GM18511 (cell line): ENCODE measurements around the gene GAS6.
"Not testable (repeated sequence)": the region's sequence is repeated elsewhere in the genome, so short reads cannot be mapped to it uniquely, and the experiment has no call there.

Source experiments
- ATAC-seq: cut with Tn5 transposase; IDR thresholded peaks from one replicate; pipeline ENCODE4 v1.9.1; 2021; ENCODE audit warnings: mild to moderate bottlenecking, moderate library complexity; ENCODE audit not compliant: unreplicated experiment

GAS6 gene

DNA sequence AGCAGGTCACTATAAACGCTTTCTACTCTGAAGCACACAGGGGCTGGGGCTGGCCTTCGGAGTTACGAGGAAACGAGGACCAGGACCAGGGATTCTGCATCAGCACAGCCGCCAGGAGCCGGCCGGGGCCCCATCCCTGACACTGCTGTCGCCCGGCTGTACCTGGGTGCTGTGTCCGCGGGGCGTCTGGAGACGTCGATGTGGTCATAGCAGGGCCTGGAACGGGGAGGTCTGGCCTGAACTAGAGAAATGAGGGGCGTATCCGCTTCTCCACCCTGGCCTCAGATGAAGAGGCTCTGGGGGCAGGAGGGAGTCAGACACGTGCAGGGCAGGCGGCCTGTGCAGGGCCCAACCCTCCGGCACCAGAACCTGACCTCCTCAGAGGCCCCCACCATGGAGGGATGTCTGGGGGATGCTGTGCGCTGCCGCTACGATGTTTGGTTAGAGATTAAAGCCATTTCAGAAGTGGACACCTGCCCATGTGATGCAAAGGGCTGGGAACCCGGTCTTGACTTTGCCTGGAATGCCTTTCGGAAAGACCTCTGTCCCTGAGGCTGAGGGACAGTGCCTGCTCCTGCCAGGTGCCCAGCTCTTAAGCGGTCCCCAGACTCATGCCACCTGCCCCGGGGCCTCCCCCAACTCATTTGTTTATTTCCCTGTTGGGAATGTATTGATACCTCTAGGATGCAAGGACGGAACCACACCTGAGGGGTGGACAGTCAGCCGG lies 21.4 kb downstream of the GAS6 start:
- no peak for ATAC-seq

- ATAC-seq, result no peak
Measured at GRCh38 chr13:113841353-113841650, 22.6 kb downstream of the GAS6 start.

GRCh38 chr13:113840541-113841352 lies 23.1 kb downstream of the GAS6 start:
- no peak for ATAC-seq

GRCh38 chr13:113839536-113840204 lies 24.2 kb downstream of the GAS6 start:
- no peak for ATAC-seq

DNA sequence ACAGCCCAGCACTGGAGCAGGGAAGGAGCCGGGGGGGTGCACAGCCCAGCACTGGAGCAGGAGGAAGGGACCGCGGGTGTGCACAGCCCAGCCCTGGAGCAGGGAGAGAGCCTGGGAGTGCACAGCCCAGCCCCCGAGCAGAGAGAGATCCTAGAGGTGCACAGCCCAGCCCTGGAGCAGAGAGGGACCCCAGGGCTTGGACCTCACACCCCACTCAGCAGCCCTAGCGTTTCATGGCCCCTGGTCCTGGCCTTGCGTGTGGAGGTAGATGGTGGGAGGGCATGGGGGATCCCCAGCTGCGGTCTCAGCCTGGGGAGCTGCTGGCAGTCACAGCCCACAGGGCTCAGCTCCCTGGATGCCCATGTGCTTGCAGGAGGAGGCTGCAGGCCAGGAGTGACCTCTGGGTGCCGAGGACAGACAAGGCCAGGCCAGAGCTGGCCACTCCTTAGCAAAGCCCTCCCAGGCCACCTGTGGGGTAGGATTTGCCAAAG lies 25.1 kb downstream of the GAS6 start:
- no peak for ATAC-seq

- ATAC-seq, result no peak
Measured at GRCh38 chr13:113837560-113838355, 26.1 kb downstream of the GAS6 start.

DNA sequence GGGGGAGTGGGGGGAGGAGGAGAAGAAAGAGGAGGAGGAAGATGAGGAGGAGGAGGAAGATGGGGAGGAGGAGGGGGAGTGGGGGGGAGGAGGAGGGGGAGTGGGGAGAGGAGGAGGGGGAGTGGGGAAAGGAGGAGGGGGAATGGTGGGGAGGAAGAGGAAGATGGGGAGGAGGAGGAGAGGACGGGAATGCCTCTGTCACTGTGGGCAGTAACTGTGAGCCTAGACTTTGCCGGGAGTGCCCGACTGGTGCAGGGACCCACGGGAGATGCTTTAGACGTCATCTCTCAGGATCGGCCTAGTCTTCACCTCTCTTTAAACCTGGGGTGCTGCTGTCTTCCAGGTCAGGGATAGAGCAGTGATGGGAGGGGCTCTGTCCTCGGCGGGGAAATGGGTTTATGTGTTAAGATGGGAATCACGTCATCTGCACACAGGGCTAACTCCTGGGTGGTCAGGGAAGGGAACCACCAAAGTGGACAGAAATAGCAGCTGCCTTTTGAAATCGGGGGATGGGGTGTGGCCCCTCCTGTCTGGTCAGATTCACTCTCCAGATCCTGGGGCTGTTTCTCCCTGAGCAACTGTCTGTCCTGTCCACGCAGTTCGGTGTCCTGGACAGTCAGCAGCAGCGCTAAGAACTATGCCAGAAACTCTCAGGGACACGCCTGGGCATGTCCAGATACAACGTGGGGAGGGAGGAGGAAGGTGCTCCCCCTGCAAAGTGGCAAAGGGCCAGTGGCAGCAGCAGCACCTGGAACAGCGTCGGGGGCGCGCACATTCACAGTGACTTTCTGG lies 26.9 kb downstream of the GAS6 start:
- no peak for ATAC-seq

- ATAC-seq, result peak; percentile 46
Measured at GRCh38 chr13:113835461-113836270, 28.2 kb downstream of the GAS6 start.

DNA sequence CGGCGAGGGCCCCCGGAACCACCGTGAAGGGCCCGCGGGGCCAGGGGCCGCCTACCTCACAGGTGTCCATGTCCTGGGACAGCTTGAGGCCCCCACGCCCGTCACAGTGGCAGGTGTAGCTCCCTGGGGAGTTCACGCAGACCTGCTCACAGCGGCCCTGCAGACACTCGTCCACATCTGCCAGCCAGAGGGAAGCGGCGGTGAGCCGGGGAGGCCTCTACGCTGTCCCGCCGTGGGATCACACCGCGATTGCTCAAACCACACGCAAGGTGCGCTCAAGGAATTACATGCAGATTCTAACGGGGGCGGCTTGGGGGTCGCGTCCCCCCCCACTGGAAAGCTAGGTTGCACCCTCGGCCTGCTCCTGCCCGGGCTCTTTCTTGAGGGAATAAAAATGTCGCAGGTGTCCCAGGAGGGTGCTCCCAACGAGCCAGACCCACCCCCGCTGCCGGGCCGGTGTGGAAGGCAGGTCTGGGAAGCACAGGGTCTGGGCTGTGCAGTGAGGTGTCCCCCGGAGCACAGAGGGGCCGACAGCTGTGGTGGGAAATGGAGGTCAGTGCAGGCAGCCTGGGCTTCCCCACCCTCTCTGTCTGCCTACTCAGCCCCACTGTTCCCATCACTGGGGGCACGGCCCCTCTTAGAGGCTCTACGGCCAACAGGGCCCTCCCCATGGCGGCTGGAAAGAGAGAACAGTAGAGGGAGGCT lies 29.2 kb downstream of the GAS6 start:
- no peak for ATAC-seq

DNA sequence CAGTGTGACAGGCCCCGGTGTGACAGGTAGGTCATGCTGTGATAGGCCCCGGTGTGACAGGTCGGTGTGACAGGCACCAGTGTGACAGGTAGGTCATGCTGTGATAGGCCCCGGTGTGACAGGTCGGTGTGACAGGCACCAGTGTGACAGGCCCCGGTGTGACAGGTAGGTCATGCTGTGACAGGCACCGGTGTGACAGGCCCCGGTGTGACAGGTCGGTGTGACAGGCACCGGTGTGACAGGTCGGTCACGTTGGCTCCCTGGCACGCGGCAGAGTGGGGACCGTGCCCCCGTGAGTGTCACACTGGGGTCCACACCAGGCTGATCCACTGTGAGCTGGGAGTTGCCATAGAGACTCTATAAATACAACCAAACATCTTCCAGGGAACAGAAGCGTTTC lies 29.9 kb downstream of the GAS6 start:
- ATAC-seq, result not testable (repeated sequence)

- ATAC-seq, result no peak
Measured at GRCh38 chr13:113833111-113833830, 30.6 kb downstream of the GAS6 start.

DNA sequence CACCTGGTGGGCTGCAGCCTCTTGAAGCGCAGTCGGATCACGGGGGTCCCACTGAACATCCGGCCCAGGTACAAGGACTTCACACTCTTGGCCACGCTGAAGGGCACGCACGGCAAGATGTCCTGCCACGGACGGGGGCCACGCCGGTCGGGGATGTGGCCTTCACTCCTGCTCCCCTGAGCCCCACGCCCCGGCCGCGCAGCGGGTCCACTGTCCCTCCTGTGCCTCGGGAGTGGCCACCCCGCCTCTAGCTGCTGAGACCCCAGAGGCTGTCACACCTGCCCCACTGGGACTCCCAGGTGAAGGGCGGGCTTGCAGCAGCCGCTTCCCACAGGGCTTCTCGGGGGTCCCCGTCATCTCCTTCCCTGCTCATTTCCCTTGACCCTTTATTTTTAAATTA lies 31.2 kb downstream of the GAS6 start:
- ATAC-seq, result no peak

DNA sequence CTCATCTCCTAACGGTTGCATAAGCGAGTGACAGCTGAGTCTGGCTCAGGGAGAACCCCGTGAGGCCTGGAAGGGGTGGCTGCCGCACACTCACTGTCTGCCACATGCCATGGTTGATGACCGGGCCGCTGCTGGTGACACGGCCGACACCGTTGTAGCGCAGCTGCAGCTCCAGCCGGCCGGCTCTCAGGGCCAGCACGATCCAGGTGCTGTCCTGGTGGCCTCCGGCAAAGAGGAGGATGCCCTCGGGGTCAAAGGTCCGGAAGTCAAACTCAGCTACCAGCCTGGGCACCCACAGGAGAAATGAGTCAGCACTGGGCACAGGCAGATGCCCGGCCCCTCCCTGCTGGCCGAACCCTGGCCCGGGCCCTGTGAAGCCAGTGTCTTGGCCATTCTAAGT lies 31.7 kb downstream of the GAS6 start:
- ATAC-seq, result no peak

- ATAC-seq, result no peak
Measured at GRCh38 chr13:113831061-113831460, 32.8 kb downstream of the GAS6 start.

GRCh38 chr13:113830426-113830950 lies 33.4 kb downstream of the GAS6 start:
- ATAC-seq, result not testable (repeated sequence)

DNA sequence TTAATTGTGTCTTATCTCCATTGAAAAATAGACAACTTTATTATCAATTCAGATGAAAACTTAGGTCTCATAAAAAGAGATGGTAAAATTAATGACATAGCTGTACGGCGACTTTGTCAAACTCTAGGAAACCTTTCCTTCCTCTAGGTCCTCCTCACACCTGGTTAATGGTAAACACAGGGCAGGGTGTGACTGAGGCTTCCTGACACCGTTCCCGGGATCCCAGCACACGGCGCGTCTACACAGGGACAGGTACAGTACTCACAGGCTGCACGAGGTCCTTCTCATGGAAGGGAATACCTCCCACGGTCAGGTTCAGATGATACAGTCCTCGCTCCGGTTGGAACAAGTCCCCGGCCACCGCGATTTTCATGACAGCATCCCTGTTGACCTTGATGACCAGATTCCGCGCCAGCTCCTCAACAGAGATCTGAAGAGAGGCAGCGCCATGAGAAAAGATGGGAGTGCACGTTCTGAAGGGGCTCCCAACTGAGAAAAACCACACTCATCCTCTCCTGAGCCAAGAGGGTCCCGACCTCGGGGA lies 35.5 kb downstream of the GAS6 start:
- no peak for ATAC-seq

DNA sequence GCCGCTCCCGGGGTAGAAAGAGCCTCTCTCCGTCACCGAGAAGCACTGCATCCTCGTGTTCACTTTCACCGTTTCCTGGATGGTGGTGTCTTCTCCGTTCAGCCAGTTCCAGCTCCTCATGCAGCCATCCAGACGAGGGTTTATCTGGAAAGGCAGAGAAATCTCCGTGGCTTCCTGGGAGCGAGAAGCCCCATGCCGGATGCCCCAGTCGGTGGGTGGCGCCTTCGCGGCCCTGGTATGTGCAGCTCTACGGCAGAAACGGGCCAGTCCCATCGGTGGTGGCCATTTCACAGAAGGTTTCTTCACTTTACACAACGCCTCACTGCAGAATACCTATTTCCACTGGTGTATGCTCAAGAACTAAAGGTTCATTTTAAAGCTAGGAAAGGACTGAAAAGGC lies 36.9 kb downstream of the GAS6 start:
- no peak for ATAC-seq

GRCh38 chr13:113826446-113826845 lies 37.4 kb downstream of the GAS6 start:
- ATAC-seq, result not testable (repeated sequence)
